ENCODE measurements around the gene PFKFB4. TPM values are rescaled to one million over a fixed set of nuclear protein-coding genes. Genes with fewer than 3 reads are reported as not detected.
"Not testable (repeated sequence)": the region's sequence is repeated elsewhere in the genome, so short reads cannot be mapped to it uniquely, and the experiment has no call there.

PFKFB4 gene
- total RNA-seq, 1 donor from 2014 or later, result 22.0 TPM

DNA sequence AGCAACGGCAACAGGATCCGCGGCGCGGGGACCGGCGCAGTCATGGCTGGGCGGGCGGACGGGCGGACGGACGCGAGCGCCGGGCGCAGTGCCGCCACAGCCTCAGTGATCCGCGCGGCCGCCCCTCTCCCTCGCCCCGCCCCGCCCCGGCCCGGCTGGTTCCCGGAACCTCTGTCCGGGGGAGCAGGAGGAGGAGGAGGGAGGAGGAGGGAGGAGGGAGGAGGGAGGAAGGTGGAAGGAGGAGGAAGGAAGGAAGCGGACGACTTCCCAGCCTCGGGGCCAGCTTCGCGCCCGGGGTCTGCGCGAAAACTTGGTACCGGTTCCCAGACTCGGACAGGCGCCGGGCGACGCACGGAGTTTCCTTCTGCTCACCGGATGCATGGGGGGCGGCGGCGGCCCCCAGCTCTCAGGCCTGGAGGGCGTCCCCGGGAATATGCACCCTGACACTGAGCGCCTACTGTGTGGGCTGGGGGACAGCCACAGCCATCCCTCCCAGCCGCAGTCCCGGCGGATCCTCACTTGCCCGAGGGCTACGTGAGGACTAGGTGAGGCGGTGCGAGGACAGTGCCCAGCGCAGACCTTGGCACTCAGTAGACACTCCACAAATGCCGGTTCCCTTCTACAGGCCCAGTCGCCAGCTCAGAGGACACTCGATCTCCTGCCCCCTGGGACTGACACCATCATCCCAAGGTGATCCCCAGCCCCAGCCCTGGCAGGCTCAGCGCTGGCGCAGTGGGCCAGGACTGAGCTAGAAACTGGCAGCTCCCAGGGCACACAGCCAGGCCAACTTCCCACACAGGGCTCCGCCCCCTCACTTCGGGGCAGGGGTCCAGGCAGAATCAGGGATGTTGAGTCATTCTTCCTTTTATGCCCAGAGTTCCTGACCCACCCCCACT, 52.3 kb downstream of the PFKFB4 start, which contains the start of gene SHISA5:
TSS of gene SHISA5 (minus strand) at position 124 of the 896 bp plus-strand sequence. CDS start at position 44, 80 bp downstream.
- FAIRE-seq (no peak), DNase-seq (ENCODE audit: low spot score in 2 of 2) (peak; percentile 80 to 83)

DNA sequence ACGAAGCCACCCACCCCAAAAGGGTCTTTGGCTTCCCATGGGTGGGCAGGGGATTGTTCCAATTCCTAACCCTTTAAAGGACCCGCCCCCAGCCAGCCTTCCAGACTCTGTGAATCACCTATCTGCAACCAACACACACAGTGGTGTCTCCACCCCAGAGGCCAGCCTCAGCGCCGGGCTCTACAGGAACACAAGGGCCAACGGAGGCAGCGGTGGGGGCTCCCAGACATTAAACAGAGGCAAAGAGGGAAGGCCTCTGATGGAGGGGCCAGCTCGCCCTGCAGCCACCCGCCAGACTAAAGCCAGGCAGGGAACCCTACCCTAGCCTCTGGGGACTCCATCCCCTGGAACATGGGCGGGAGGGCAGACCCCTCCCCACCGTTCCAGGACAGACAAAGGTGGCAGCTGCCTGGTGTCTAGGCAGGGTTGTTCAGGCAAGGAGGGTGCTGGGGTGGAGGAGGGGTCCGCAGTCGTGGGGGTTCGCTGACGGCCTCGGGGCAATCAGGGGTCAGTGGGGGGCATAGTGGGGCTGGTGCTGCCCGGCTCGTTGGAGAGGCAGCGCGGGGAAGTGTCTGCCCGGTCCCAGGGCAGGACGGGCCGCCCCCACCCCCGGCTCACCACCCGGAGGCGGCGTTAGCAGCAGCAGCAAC, 53.1 kb downstream of the PFKFB4 start:
- DNase-seq (ENCODE audit: low spot score in 2 of 2) (peak in 1 of 2 donors; percentile 41), FAIRE-seq (no peak)

- DNase-seq (ENCODE audit: low spot score in 2 of 2), result no peak
Measured at GRCh38 chr3:48502728-48503168, 53.9 kb downstream of the PFKFB4 start.

GRCh38 chr3:48502121-48502520, 54.5 kb downstream of the PFKFB4 start:
- no peak for FAIRE-seq
- no peak for DNase-seq (ENCODE audit: low spot score in 2 of 2)

More at GRCh38 chr3:48502728-48503168, 53.9 kb downstream of the PFKFB4 start:
- FAIRE-seq, result no peak

DNA sequence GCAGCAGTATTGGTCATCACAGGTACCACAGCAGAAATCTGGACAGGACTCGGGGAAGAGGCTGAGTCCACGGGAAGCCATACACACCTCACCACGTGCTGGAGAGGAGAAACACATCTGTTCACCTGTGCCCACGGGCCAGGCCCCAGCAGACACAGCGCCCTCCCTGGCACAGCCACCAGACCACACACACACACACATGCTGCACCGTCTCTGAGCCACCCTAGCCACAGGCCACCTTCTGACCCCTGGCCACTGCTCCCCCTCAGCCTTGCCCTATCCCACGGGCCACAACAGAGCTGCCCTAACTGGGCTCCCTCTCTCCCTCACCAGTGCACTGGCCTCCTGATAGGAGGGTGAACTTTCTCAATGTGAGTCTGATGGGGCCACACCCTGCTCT, 55.4 kb downstream of the PFKFB4 start:
- no peak for DNase-seq (ENCODE audit: low spot score in 2 of 2)
- FAIRE-seq, result no peak

GRCh38 chr3:48500656-48501055, 55.9 kb downstream of the PFKFB4 start:
- FAIRE-seq, result no peak
- no peak for DNase-seq (ENCODE audit: low spot score in 2 of 2)

- FAIRE-seq, result no peak
- DNase-seq (ENCODE audit: low spot score in 2 of 2), result no peak
Measured at GRCh38 chr3:48493203-48493501, 63.5 kb downstream of the PFKFB4 start.

GRCh38 chr3:48492461-48493202, 64.0 kb downstream of the PFKFB4 start:
- no peak for DNase-seq (ENCODE audit: low spot score in 2 of 2)
- FAIRE-seq, result no peak

DNA sequence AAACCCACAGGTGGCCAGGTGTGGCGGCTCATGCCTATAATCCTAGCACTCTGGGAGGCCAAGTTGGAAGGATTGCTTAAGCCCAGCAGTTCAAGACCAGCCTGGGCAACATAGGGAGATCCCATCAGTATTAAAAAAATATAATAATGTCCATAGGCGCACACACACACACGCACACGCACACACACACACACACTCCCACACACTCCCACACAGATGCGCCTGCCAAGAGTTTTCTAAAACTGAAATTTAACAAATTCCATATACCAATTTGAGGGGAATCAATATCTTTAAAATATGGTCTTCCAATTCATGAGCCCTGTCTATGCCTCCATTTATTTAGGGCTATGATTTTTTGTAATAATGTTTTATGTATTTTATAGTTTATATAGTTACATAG, 69.7 kb downstream of the PFKFB4 start:
- DNase-seq (ENCODE audit: low spot score in 2 of 2), result no peak
- FAIRE-seq, result no peak

GRCh38 chr3:48482822-48483221, 73.8 kb downstream of the PFKFB4 start:
- DNase-seq (ENCODE audit: low spot score in 2 of 2); FAIRE-seq: not testable (repeated sequence)

- not testable (repeated sequence) for FAIRE-seq
Measured at GRCh38 chr3:48480891-48481290, 75.7 kb downstream of the PFKFB4 start.

GRCh38 chr3:48478626-48479555, 77.7 kb downstream of the PFKFB4 start:
- no peak for DNase-seq (ENCODE audit: low spot score in 2 of 2)
- no peak for FAIRE-seq

More at GRCh38 chr3:48480891-48481290, 75.7 kb downstream of the PFKFB4 start:
- not testable (repeated sequence) for DNase-seq (ENCODE audit: low spot score in 2 of 2)

DNA sequence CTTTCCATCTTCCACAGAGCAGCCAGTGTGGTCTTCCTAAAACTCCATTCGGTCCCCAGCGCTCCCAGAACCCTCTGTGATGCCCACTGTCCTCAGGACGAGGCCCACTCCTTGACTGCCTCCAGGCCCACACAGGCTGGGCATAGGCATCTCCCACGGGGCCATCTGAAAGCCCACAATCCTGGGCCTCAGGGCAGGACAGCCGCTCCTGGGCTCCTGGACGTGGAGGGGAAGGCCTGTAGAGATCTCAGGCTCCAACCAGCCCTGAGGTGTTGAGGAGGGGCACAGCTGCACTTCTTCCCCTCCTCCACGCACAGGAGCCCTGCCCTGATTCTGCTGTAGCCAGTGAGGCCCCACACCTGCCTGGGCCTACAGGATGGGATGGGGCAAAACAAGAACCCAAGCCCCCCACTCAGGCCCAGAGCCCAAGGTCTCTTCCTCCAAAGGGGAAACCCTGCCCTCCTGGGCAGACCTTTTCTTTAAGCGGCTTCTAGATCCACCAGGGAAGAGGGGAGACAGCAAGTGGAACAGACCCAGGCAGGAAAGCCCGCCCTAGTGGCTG, 78.6 kb downstream of the PFKFB4 start:
- DNase-seq (ENCODE audit: low spot score in 2 of 2), result no peak
- no peak for FAIRE-seq

GRCh38 chr3:48476426-48477053, 80.1 kb downstream of the PFKFB4 start:
- DNase-seq (ENCODE audit: low spot score in 2 of 2) (no peak), FAIRE-seq (no peak)

DNA sequence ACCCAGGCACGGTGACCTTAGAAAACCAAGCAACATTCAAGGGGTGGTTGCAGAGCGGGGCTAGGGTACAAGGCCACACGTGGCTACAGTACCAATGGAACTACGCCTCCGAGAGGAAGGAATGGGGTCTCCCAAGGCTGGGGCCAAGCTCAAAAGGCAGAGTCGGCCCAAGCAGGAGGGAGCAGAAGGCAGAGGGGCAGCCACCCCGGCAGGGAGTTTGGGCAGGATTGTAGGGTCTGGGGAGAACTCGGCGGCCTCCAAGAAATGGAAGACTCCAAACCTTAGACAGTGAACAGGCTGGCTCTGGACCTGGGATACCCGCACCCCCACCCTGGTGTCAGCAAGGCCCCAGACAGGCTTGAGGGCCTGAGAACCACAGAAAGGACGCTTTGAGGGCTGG, 81.4 kb downstream of the PFKFB4 start:
- no peak for DNase-seq (ENCODE audit: low spot score in 2 of 2)
- no peak for FAIRE-seq

- no peak for FAIRE-seq
- DNase-seq (ENCODE audit: low spot score in 2 of 2), result no peak
Measured at GRCh38 chr3:48474619-48475018, 82.0 kb downstream of the PFKFB4 start.

DNA sequence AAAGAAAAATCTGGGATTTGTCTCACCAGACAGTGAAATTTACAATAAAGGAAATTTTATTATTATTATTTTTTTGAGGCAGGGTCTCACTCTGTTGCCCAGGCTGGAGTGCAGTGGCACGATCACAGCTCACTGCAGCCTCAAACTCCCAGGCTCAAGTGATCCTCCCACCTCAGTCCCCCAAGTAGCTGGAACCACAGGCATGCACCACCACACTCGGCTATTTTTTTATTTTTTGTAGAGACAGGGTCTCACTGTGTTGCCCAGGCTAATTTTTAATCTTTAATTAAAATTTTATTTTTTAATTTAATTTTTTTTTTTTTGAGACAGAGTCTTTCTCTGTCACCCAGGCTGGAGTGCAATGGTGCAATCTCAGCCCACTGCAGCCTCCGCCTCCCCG, 82.6 kb downstream of the PFKFB4 start:
- DNase-seq (ENCODE audit: low spot score in 2 of 2); FAIRE-seq: not testable (repeated sequence)

DNA sequence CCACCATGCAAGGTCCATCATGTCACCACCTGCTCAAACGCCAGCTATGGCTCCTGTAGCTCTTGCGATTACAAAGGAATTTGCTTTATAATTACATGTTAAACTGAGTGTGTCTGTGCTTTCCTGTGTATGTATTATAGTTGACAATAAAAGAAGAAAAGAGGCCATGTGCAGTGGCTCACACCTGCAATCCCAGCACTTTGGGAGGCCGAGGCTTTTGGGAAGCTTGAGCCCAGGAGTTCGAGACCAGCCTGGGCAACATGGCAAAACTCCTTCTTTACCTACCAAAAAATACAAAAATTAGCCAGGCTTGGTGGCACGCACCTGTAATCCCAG, 83.0 kb downstream of the PFKFB4 start:
- no peak for FAIRE-seq
- DNase-seq (ENCODE audit: low spot score in 2 of 2), result no peak
